ENCODE results near the gene ECE2.

ECE2 gene

GRCh38 chr3:184250167-184250828 is 25.5 kb upstream of the ECE2 start:
- Histone ChIP-seq H3K4me1 (ENCODE audit: control insufficient read depth in 1 of 2, insufficient read depth in 1 of 2, low read depth in 1 of 2, low read length in 1 of 2) (peaks cover 21 to 24% of the 10 kb centered on the region in 2 experiments), H3K27ac (peak overlapping the region; percentile 66), H3K9me3 (no peaks in the 10 kb centered on the region), H3K4me3 (ENCODE audit: low read depth in 1 of 2, low read length in 1 of 2) (peak overlapping the region; percentile 60 to 71), H3K27me3 (no peaks in the 10 kb centered on the region), H3K36me3 (peaks cover 4% of the 10 kb centered on the region)
- TF ChIP-seq CTCF (IDR thresholded peaks at IDR 0.05) = peak; percentile 90

- TF ChIP-seq CTCF (IDR thresholded peaks at IDR 0.05) = no peak
- no peak overlapping the region for H3K4me3 ChIP-seq (ENCODE audit: low read depth in 1 of 2, low read length in 1 of 2)
- H3K27ac ChIP-seq = no peak overlapping the region
- H3K4me1 ChIP-seq (ENCODE audit: control insufficient read depth in 1 of 2, insufficient read depth in 1 of 2, low read depth in 1 of 2, low read length in 1 of 2) = peaks cover 3 to 5% of the 10 kb centered on the region in 2 experiments
- no peaks in the 10 kb centered on the region for H3K36me3 ChIP-seq
- H3K27me3 ChIP-seq = peaks cover 31% of the 10 kb centered on the region
- H3K9me3 ChIP-seq = no peaks in the 10 kb centered on the region
Observed at GRCh38 chr3:184255291-184256039, 20.4 kb upstream of the ECE2 start.

- Histone ChIP-seq H3K36me3 (no peaks in the 10 kb centered on the region), H3K4me1 (ENCODE audit: control insufficient read depth in 1 of 2, insufficient read depth in 1 of 2, low read depth in 1 of 2, low read length in 1 of 2) (peaks cover 15 to 21% of the 10 kb centered on the region in 2 experiments), H3K4me3 (ENCODE audit: low read depth in 1 of 2, low read length in 1 of 2) (no peak overlapping the region), H3K9me3 (no peaks in the 10 kb centered on the region), H3K27ac (no peak overlapping the region), H3K27me3 (peaks cover 49% of the 10 kb centered on the region)
- no peak for TF ChIP-seq CTCF (IDR thresholded peaks at IDR 0.05)
Observed at GRCh38 chr3:184257083-184257915, 18.5 kb upstream of the ECE2 start.

- TF ChIP-seq CTCF (IDR thresholded peaks at IDR 0.05) = no peak
- Histone ChIP-seq H3K4me3 (ENCODE audit: low read depth in 1 of 2, low read length in 1 of 2) (no peak overlapping the region), H3K36me3 (no peaks in the 10 kb centered on the region), H3K27ac (no peak overlapping the region), H3K27me3 (peaks cover 66% of the 10 kb centered on the region), H3K9me3 (no peaks in the 10 kb centered on the region), H3K4me1 (ENCODE audit: control insufficient read depth in 1 of 2, insufficient read depth in 1 of 2, low read depth in 1 of 2, low read length in 1 of 2) (peaks cover 15 to 26% of the 10 kb centered on the region in 2 experiments)
Observed at GRCh38 chr3:184258926-184259325, 16.9 kb upstream of the ECE2 start.

- Histone ChIP-seq H3K27ac (no peak overlapping the region), H3K4me1 (ENCODE audit: control insufficient read depth in 1 of 2, insufficient read depth in 1 of 2, low read depth in 1 of 2, low read length in 1 of 2) (peaks cover 15 to 26% of the 10 kb centered on the region in 2 experiments), H3K4me3 (ENCODE audit: low read depth in 1 of 2, low read length in 1 of 2) (no peak overlapping the region), H3K36me3 (no peaks in the 10 kb centered on the region), H3K27me3 (peaks cover 71% of the 10 kb centered on the region), H3K9me3 (no peaks in the 10 kb centered on the region)
- TF ChIP-seq CTCF (IDR thresholded peaks at IDR 0.05) = no peak
Observed at GRCh38 chr3:184259396-184259877, 16.4 kb upstream of the ECE2 start.

Measured in neutrophil (primary cell).